NOMO-1 treated with DMSO at 0.1 percent for 48 hours (cell line): ENCODE results near the gene RASGRF1.

Experiments used
- DNase-seq: peaks from one replicate; lab custom pipeline; 2025; ENCODE audit not compliant: unreplicated experiment; lab: John Stamatoyannopoulos, UW

Gene RASGRF1

GRCh38 chr15:79101866-79102581 is 11.4 kb upstream of the RASGRF1 start:
- no peak for DNase-seq

- DNase-seq, result no peak
Measured at GRCh38 chr15:79099692-79100091, 9.1 kb upstream of the RASGRF1 start.

GRCh38 chr15:79094611-79095021 is 4.0 kb upstream of the RASGRF1 start:
- no peak for DNase-seq

- DNase-seq, result no peak
Measured at GRCh38 chr15:79093352-79093935, 2.9 kb upstream of the RASGRF1 start.

- DNase-seq, result no peak
Measured at GRCh38 chr15:79092382-79092781, 1.8 kb upstream of the RASGRF1 start.

- peak; percentile 28 for DNase-seq
Measured at GRCh38 chr15:79091204-79091867, 756 bp upstream of the RASGRF1 start.

GRCh38 chr15:79089890-79090486 is 592 bp downstream of the RASGRF1 start:
- DNase-seq, result no peak

- DNase-seq, result no peak
Measured at GRCh38 chr15:79089331-79089889, 1.2 kb downstream of the RASGRF1 start.

GRCh38 chr15:79088426-79089205 is 2.0 kb downstream of the RASGRF1 start:
- DNase-seq, result no peak

- no peak for DNase-seq
Measured at GRCh38 chr15:79086814-79087213, 3.8 kb downstream of the RASGRF1 start.

- no peak for DNase-seq
Measured at GRCh38 chr15:79084308-79084968, 6.1 kb downstream of the RASGRF1 start.

- no peak for DNase-seq
Measured at GRCh38 chr15:79083154-79083553, 7.4 kb downstream of the RASGRF1 start.

- DNase-seq, result no peak
Measured at GRCh38 chr15:79082363-79083070, 8.1 kb downstream of the RASGRF1 start.

- no peak for DNase-seq
Measured at GRCh38 chr15:79078763-79079410, 11.7 kb downstream of the RASGRF1 start.

- no peak for DNase-seq
Measured at GRCh38 chr15:79078003-79078402, 12.6 kb downstream of the RASGRF1 start.

- DNase-seq, result no peak
Measured at GRCh38 chr15:79076661-79077060, 13.9 kb downstream of the RASGRF1 start.

- DNase-seq, result no peak
Measured at GRCh38 chr15:79075256-79075655, 15.3 kb downstream of the RASGRF1 start.

- no peak for DNase-seq
Measured at GRCh38 chr15:79073336-79073735, 17.2 kb downstream of the RASGRF1 start.

GRCh38 chr15:79071901-79072300 is 18.7 kb downstream of the RASGRF1 start:
- DNase-seq, result no peak
